AG09309 (cell line): ENCODE data around the gene LRIT1.

Experiments
- DNase-seq: peaks from one replicate; pipeline ENCODE4 v3.0.0-alpha.2; 2010; ENCODE audit warnings: low read depth
- H3K4me3 ChIP-seq: 2 replicates; pipeline ENCODE4 v1.5.1; 2011; ENCODE audit warnings: mild to moderate bottlenecking, low read depth, low read length, moderate library complexity; ENCODE audit not compliant: control insufficient read depth
- CTCF ChIP-seq: IDR thresholded peaks from 2 replicates; pipeline ENCODE4 v1.5.1; 2011; ENCODE audit warnings: mild to moderate bottlenecking, low read depth, low read length, inconsistent platforms; ENCODE audit not compliant: insufficient read depth, control insufficient read depth; ENCODE audit errors: missing control alignments

The LRIT1 gene

GRCh38 chr10:84201682-84202081, 39.7 kb downstream of the LRIT1 start:
- TF ChIP-seq CTCF, result no peak

GRCh38 chr10:84201244-84201606, 40.1 kb downstream of the LRIT1 start:
- DNase-seq, result no peak
- H3K4me3 ChIP-seq, result no peak overlapping the region
- TF ChIP-seq CTCF, result no peak

More at GRCh38 chr10:84201682-84202081, 39.7 kb downstream of the LRIT1 start:
- H3K4me3 ChIP-seq, result no peak overlapping the region
- DNase-seq, result no peak

DNA sequence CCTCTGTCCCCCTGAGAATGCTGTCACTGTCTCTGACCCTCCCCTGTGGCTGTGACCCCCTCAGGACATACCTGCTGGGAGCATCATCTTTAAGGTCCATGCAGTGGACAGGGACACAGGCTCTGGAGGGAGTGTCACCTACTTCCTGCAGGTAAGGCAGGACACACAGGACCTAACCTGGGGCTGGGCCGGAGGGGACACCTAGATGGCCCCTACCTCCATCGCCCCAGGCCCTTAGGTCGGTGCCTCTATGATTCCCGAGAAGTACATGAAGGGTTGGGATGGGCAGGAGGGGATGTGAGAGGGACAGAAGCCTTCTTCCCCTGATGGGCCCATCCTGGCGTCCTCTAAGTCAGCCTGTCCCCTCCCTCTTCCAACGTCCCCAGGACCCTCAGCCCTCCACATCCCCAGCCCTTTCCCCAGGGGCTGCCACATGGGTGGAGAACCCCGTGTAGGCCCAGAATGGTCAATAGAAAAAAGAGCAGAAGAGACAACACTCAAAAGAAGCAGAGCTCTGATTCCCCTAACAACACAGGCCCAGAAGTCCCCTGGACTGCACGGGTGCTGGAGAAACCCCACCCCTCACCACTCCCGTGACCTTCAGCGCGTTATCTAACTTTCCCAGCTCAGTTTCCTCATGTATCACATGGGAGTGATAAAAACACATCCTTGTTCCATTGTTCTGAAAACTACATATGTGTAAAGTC, 40.7 kb downstream of the LRIT1 start:
- DNase-seq, result no peak
- TF ChIP-seq CTCF, result no peak
- H3K4me3 ChIP-seq, result no peak overlapping the region

- no peak for DNase-seq
- TF ChIP-seq CTCF, result no peak
- no peak overlapping the region for H3K4me3 ChIP-seq
Observed at GRCh38 chr10:84198206-84198915, 43.0 kb downstream of the LRIT1 start.

DNA sequence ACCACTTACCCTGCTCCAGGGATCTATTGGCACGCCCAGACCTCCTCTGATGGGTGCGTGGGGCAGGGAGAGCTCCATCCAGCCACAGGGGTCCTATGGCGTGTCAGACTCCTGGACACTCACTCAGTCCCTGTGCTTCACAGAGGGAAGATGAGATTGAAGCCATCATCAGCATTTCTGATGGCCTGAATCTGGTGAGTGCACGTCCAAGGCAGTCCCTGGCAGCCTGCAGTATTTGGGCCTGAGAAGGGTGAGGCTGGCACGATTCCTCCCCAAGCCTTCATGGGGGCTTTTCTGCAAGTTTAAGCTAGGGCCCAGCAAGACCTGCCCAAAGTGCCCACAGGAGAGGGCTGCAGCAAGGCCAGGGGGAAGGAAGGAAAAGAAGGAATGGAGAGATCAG, 43.7 kb downstream of the LRIT1 start:
- no peak overlapping the region for H3K4me3 ChIP-seq
- no peak for TF ChIP-seq CTCF
- DNase-seq, result no peak

DNA sequence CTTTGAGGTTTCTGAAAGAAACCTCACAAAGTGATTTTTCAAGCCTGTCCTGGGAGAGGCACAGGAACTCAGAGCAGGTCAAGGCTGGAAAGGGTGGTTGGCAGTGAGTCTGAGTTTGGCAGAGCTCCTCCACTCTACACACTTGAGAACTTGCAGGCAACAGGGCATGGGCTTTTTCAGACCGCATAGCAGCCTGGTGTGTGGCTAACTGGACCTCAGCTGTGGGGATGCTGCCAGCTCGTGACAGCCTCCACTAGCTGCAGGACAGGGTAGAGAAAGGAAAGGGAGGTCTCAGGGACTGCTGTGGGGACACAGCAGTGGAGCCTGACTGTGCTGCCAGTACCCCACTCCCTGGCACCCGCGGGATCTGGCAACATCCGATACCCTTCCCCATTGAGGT, 44.4 kb downstream of the LRIT1 start:
- DNase-seq, result no peak
- no peak overlapping the region for H3K4me3 ChIP-seq
- TF ChIP-seq CTCF, result no peak
